ENCODE measurements around the gene HIRA.

DNA sequence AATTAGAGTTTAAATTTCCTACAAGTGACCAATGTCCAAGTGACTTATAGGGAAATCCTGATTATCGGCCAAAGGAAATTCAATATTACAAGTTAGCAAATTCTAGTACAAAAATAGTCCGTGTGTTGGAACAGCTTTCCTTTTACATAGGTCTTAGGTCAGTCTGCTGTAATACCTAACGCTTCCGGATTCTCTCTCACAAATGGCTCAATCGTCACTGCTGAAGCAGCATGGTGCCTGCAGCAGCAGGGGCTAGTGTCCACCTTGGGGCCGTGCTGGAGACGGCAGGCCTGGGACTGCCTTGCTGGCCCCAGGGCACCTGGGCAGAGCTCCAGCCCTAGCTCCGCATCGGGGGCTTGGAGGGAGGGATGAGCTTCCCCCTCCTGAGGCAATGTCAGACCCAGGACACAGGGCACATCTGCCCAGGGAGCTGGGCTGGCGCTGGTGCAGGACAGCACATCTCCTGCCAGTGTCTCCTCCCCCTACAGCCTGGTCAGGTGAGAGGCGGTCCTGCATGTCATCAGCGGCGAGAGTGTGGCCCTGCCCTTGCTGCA, 100.6 kb downstream of the HIRA start:
- no peak for TF ChIP-seq POLR2A (IDR thresholded peaks at IDR 0.05)
- TF ChIP-seq, protein P1, sequence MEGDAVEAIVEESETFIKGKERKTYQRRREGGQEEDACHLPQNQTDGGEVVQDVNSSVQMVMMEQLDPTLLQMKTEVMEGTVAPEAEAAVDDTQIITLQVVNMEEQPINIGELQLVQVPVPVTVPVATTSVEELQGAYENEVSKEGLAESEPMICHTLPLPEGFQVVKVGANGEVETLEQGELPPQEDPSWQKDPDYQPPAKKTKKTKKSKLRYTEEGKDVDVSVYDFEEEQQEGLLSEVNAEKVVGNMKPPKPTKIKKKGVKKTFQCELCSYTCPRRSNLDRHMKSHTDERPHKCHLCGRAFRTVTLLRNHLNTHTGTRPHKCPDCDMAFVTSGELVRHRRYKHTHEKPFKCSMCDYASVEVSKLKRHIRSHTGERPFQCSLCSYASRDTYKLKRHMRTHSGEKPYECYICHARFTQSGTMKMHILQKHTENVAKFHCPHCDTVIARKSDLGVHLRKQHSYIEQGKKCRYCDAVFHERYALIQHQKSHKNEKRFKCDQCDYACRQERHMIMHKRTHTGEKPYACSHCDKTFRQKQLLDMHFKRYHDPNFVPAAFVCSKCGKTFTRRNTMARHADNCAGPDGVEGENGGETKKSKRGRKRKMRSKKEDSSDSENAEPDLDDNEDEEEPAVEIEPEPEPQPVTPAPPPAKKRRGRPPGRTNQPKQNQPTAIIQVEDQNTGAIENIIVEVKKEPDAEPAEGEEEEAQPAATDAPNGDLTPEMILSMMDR (IDR thresholded peaks at IDR 0.05): no peak
